Measurements from ENCODE around the gene LRIG1. TPM values are rescaled to one million over a fixed set of nuclear protein-coding genes. Genes with fewer than 3 reads are reported as not detected.
A peak's percentile ranks its signal among the peaks of the same experiment; 100 is the strongest.

LRIG1 gene
- total and polyA plus RNA-seq, 2 donors = 23.4 to 29.2 TPM

DNA sequence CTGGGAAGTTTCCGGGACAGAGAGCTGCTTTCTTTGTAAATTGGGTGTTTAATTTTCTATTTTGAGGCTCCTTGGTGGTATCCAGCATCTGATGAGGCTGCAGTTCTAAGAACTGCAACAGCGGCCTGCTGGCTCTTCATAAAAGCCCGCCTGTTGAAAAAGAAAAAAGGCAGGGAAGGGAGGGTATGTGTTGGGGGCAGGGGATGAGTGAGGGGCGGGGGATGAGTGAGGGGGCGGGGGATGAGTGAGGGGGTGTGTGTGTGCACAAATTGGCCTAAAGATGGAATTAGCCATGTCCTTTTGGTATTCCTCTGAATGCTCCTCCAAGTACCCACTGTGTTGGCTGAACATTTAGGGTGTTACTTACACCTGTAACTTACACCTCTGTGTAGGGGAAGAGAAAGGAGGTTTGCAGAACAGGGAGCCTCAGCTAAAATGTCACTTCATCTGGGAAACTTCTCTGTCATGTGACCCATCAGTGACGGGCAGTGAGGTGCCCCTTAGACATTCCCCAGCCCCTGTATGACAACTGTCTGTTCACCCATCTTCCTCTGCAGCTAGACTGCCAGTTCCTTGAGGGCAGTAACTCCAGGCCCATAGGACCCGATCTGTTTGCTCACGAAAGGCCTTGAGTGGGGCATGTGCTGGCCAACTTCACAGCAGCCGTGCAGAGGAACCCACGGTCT lies 57.6 kb downstream of the LRIG1 start:
- Histone ChIP-seq H3K4me3 (ENCODE audit: low read depth, low read length) (no peak overlapping the region), H3K4me1 (ENCODE audit: insufficient read depth) (no peaks in the 10 kb centered on the region), H3K36me3 (ENCODE audit: insufficient read depth) (no peaks in the 10 kb centered on the region), H3K27ac (ENCODE audit: low read depth) (no peak overlapping the region)
- WGBS = 83% methylated on average over 10 of the region's 10 CpGs
- DNase-seq (ENCODE audit: extremely low spot score) = no peak

DNA sequence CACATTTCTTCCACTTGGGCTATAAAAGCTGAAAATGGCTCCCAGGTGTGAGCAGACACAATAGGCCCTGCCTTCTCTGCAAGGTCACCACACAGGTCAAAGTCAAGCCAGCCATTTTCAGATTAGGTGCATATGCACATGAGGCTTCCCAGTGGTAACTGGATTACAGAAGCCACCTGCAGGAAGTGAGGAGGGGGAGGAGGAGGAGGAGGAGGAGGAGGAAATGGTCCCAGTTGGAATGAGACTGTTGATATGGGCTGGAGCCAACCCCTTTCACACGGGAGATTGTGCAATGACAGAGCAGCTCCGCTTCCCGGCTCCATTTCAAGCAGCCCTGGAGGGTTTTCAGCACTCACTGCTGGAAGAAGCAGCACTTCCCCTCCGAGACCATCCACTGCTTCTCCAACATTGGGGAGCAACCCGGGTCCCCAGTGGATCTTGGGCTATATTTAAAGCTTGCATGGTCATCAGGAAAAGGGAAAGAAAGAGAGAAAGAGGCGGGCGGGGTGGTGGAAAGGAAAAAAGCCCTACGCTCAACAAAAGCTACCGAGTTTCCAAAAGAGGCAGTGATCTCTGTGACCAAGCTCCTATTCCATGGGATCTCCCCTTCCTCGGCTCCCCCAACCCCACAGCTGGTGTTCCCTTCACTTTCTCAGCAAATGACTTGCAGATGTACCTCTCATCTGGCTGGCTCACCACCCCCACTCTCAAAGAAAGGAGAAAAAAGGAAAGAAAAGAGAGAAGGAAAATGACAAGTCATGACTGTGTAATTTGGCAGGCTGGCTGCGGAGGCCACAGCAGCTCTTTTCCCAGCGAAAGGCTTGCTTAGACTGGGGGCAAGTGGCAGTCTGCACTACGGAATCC lies 58.3 kb downstream of the LRIG1 start:
- H3K27ac ChIP-seq (ENCODE audit: low read depth) = peak overlapping the region; percentile 68
- H3K4me1 ChIP-seq (ENCODE audit: insufficient read depth) = no peaks in the 10 kb centered on the region
- H3K36me3 ChIP-seq (ENCODE audit: insufficient read depth) = no peaks in the 10 kb centered on the region
- DNase-seq (ENCODE audit: extremely low spot score) = no peak
- no peak overlapping the region for H3K4me3 ChIP-seq (ENCODE audit: low read depth, low read length)
- 47% methylated on average over 13 of the region's 13 CpGs for WGBS

DNA sequence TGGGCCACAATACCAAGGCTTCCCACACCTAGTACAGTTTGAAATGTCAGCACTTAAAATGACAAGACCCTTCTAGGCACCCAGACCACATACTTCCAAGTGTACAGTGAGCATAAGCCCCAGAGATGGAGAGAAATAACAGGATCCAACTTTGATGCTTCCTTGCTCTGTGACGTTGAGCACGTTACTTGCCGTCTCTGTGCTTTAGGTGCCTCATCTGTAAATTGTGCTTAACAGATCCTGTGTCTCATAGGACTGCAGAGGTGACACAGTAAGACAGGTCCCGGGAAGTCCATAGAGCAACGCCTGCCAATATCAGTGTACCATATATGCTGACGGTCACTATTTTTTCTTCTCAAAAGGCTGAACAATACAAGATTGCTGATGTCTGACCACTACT lies 59.1 kb downstream of the LRIG1 start:
- no peak for DNase-seq (ENCODE audit: extremely low spot score)
- Histone ChIP-seq H3K36me3 (ENCODE audit: insufficient read depth) (no peaks in the 10 kb centered on the region), H3K4me1 (ENCODE audit: insufficient read depth) (no peaks in the 10 kb centered on the region), H3K4me3 (ENCODE audit: low read depth, low read length) (no peak overlapping the region), H3K27ac (ENCODE audit: low read depth) (no peak overlapping the region)
- WGBS = 96% methylated on average over 6 of the region's 6 CpGs

DNA sequence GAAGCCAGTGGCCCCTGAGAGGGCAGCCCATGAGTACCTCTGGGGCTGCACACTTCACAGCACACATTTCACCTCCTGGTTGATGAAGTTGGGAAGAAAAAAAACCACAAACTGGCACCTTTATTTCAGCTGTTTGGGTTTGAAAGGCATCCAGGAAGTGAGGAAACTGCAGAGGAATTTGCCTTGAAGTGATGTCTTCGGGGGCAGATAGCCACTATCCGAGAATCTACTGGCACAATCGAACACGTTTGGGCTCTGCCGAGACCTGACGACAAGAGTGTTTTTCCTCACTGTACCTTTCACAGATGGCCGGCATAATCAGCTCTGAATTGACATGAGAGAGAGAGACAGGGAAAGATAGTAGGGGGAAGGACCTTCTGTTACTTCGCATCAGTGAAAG lies 59.7 kb downstream of the LRIG1 start:
- no peak for DNase-seq (ENCODE audit: extremely low spot score)

DNA sequence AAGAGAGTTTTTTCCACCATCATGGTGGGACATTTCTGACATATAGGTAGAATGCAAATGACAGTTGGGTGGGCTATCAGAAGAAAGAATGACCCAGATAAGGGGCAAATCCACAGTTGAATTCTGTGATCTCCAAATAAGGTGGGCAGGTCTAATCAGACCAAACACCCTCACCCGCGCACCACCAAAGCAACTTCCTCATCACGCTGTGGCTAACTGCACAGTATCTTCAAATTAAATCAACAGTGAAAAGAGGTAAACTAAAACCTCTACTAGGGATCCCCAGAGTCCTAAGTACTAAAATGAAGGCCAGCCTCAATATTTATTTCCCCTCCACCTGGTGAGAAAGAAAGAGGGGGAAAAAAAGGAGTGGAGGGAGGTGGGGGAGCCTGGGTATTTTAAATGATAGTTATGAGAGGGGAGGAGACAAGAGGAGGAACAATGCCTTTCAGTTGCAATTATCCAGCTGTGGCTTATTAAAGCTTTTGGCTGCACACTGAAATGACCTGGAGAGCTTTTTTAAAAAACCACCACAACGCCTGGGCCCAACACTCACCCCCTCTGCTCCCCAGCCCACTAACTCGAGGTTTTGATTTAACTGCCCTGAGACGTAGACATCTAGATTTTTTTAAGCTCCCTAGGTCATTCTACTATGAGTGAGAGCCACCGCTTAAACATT lies 61.0 kb downstream of the LRIG1 start:
- no peak for DNase-seq (ENCODE audit: extremely low spot score)
- Histone ChIP-seq H3K27ac (ENCODE audit: low read depth) (no peak overlapping the region), H3K36me3 (ENCODE audit: insufficient read depth) (no peaks in the 10 kb centered on the region), H3K4me3 (ENCODE audit: low read depth, low read length) (no peak overlapping the region), H3K4me1 (ENCODE audit: insufficient read depth) (no peaks in the 10 kb centered on the region)
- WGBS = 71% methylated on average over 7 of the region's 7 CpGs

More for the DNA sequence above, 59.7 kb downstream of the LRIG1 start:
- Histone ChIP-seq H3K4me3 (ENCODE audit: low read depth, low read length) (no peak overlapping the region), H3K36me3 (ENCODE audit: insufficient read depth) (no peaks in the 10 kb centered on the region), H3K27ac (ENCODE audit: low read depth) (no peak overlapping the region), H3K4me1 (ENCODE audit: insufficient read depth) (no peaks in the 10 kb centered on the region)
- 66% methylated on average over 8 of the region's 8 CpGs for WGBS

DNA sequence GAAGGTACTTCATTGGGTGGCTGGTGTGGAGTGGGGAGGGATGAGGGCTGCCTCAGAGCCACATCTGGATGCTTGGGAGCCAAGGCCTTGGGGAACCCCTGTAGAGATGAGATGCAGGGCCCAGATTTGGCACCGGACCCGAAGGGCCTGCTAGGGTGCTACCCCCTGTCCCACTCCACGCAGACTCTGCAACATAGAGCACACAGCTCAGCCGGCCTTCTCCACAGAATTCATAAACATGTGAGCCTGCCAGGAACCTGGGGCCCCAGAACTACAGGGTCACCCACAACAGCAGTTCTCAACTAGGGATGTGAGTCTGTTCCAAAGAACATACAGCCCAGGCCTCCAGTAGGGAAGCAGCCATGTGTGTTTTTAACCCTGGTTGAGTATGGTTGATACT lies 62.8 kb downstream of the LRIG1 start:
- WGBS = 93% methylated on average over 4 of the region's 4 CpGs
- no peak overlapping the region for H3K27ac ChIP-seq (ENCODE audit: low read depth)

DNA sequence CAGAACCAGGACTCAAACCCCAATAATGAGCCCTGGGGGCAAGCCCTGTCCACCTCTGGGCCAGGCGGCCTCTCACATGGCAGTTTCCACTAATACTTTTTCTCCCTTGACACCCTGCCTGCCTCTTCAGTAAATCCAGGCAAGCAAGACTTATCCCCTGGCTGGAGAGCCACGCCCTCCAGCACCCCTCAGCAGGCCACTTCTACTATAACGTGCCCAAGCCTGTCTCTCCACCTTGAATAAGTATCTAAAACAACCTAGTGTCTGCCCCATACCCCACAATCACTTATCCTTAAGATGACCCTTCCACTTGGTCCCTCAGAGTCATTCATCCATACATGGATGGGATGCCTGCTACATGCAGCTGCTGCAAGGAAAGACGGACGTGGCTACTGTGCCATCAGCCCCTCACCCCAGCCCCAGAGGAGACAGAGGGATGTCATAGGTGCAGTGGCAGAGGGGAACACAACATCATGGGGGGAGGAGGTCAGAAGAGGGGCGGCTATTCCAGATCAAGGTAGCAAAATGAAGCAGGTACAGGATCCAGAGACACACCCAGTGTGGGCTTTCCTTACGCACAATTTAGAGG lies 63.4 kb downstream of the LRIG1 start:
- no peak overlapping the region for H3K4me3 ChIP-seq (ENCODE audit: low read depth, low read length)
- no peak overlapping the region for H3K27ac ChIP-seq (ENCODE audit: low read depth)
- H3K36me3 ChIP-seq (ENCODE audit: insufficient read depth) = no peaks in the 10 kb centered on the region
- H3K4me1 ChIP-seq (ENCODE audit: insufficient read depth) = no peaks in the 10 kb centered on the region
- 96% methylated on average over 7 of the region's 7 CpGs for WGBS
- no peak for DNase-seq (ENCODE audit: extremely low spot score)

More for the DNA sequence above, 62.8 kb downstream of the LRIG1 start:
- H3K4me3 ChIP-seq (ENCODE audit: low read depth, low read length) = no peak overlapping the region
- no peaks in the 10 kb centered on the region for H3K4me1 ChIP-seq (ENCODE audit: insufficient read depth)
- DNase-seq (ENCODE audit: extremely low spot score) = no peak
- H3K36me3 ChIP-seq (ENCODE audit: insufficient read depth) = no peaks in the 10 kb centered on the region

DNA sequence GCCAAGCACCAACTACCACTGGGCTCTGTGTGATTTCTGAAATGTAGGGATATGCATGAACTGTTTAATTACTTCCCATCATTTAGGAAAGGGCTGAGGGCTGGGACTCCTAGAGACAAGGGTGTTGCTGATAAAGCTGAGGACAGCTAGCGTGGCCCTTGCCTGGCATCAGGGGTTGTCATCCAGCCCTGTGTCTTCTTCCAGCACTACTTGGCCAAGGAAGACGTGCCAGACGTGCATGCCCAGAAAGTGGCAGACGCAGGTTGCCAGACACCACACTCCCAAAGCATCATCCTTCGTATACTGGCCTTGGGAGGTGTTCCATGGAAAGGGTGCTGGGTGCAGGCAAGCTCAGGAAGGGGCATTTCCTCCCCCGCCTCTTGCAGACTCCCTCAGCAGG lies 64.8 kb downstream of the LRIG1 start:
- Histone ChIP-seq H3K27ac (ENCODE audit: low read depth) (no peak overlapping the region), H3K4me1 (ENCODE audit: insufficient read depth) (no peaks in the 10 kb centered on the region), H3K36me3 (ENCODE audit: insufficient read depth) (no peaks in the 10 kb centered on the region), H3K4me3 (ENCODE audit: low read depth, low read length) (no peak overlapping the region)
- no peak for DNase-seq (ENCODE audit: extremely low spot score)
- WGBS = 88% methylated on average over 6 of the region's 6 CpGs

DNA sequence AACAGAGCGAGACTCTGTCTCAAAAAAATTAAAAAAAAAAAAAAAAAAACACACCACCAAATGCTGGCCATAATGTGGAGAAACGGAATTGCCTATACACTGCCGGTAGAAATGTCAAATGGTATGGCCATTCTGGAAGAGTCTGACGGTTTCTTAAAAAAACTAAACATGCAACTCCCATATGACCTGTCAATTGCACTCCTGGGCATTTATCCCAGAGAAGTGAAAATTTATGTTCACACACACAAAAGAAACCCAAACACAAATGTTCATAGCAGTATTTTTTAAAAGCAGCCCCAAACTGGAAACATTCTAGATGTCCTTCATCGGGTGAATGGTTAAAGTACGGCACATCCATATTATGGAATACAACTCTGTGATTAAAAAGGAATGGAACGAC lies 66.1 kb downstream of the LRIG1 start:
- H3K36me3 ChIP-seq (ENCODE audit: insufficient read depth) = no peaks in the 10 kb centered on the region
- no peak for DNase-seq (ENCODE audit: extremely low spot score)
- no peak overlapping the region for H3K4me3 ChIP-seq (ENCODE audit: low read depth, low read length)
- WGBS = 82% methylated on average over 7 of the region's 7 CpGs
- H3K4me1 ChIP-seq (ENCODE audit: insufficient read depth) = no peaks in the 10 kb centered on the region
- no peak overlapping the region for H3K27ac ChIP-seq (ENCODE audit: low read depth)

DNA sequence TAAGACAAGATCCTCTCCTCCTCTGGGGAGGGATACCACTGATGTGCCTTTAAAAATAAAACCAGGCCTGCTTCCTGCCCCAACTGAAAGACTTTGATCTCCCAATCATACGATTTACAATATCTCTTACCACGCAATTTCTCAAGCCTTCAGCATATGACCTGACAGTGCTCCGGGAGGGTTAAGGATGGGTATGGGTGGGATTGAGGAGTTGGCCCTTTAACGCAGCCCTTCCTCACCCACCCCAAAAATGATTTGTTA lies 67.4 kb downstream of the LRIG1 start:
- Histone ChIP-seq H3K4me3 (ENCODE audit: low read depth, low read length) (no peak overlapping the region), H3K4me1 (ENCODE audit: insufficient read depth) (no peaks in the 10 kb centered on the region), H3K36me3 (ENCODE audit: insufficient read depth) (no peaks in the 10 kb centered on the region), H3K27ac (ENCODE audit: low read depth) (no peak overlapping the region)
- no peak for DNase-seq (ENCODE audit: extremely low spot score)
- WGBS = 74% methylated on average over 4 of the region's 4 CpGs

DNA sequence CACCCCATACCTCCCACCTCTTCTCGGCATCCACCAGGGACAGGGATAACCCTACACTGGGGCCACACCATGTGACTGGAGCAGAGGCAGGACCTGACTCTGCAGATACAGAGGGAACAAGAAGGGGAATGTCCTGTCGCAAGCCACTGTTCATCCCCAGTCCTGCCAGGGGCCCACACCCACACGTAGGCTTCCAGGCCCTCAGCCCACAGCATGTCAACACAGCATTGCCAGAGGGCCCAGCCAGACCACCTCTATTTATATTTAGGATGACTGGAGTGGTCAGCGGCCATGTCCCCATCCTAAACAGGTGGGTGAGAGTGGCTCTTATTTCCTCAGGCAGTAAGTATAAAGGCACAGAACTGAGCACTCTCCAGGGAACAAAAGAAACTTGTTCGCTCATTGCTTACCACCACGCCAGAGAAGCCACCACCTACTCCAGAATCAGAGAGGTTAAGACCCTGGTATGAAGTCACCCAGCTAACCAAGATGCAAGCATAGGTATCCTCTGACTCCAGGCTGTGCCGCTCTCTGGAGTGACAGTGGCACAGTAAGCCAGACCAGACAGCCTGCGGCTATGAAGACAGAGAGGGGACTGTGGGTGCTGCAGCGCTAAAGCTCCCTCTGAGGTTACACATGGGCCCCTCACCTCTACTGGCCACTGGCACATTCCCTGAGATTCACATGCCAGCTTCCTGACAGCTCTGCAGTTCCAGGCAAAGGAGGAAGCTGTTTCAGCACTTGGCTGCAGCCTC lies 67.9 kb downstream of the LRIG1 start:
- Histone ChIP-seq H3K36me3 (ENCODE audit: insufficient read depth) (no peaks in the 10 kb centered on the region), H3K27ac (ENCODE audit: low read depth) (no peak overlapping the region), H3K4me1 (ENCODE audit: insufficient read depth) (no peaks in the 10 kb centered on the region), H3K4me3 (ENCODE audit: low read depth, low read length) (no peak overlapping the region)
- 91% methylated on average over 9 of the region's 9 CpGs for WGBS
- no peak for DNase-seq (ENCODE audit: extremely low spot score)

DNA sequence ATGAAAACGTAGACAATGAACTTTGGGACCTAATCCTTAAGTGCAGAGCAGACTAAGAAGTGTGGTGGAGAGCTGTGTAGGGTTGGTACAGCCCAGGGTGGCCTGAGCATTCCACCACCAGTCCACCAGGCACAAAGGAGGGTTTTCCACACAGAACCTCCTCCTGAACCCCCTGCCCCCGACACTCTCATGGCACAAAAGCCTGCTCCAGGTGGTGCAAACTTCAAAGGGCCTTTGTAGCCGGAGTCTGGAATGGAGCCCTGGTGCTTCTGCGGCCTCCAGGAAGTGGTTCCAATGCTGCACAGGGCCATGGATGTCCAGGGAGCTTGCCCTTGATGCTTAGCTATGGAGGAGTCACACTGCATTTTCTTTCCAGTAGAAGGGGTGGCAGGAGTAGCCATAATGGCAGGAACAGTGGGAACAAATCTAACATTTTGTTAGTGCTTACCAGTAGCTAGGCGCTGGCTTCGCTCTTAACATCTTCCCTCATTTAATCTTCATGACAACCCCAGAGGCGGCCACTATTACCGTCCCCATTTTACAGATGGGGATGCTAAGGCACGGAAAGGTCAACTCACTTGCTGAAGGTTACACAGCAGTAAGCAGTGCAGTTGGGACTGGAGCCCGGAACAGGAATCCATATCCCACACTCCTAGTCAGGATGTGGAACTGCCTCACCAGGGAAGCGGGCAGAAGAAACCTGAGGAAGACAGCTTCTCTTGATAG lies 68.6 kb downstream of the LRIG1 start:
- no peak for DNase-seq (ENCODE audit: extremely low spot score)
- Histone ChIP-seq H3K4me3 (ENCODE audit: low read depth, low read length) (no peak overlapping the region), H3K27ac (ENCODE audit: low read depth) (no peak overlapping the region), H3K4me1 (ENCODE audit: insufficient read depth) (no peaks in the 10 kb centered on the region), H3K36me3 (ENCODE audit: insufficient read depth) (no peaks in the 10 kb centered on the region)
- WGBS = 94% methylated on average over 11 of the region's 11 CpGs

DNA sequence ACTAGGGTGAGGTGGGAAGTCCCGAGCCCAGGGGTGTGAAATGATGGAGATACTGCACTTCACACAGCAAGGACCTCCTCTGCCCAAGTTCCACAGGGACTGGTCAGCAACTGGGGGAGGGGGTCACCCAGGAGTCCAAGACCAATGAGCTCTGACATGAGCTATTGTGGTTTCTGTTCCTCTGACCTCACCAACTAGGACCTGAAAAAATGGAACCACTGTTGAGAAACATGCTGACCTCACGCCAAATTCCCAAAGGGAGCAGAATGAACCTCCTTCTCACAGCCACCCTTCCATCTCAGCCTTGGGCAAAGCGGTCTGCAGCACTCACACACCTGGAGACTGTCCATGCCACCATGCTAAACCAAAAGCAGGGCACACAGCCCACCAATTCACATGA lies 69.3 kb downstream of the LRIG1 start:
- 98% methylated on average over 3 of the region's 3 CpGs for WGBS
- no peak for DNase-seq (ENCODE audit: extremely low spot score)
- H3K27ac ChIP-seq (ENCODE audit: low read depth) = no peak overlapping the region
- H3K4me3 ChIP-seq (ENCODE audit: low read depth, low read length) = no peak overlapping the region
- H3K36me3 ChIP-seq (ENCODE audit: insufficient read depth) = no peaks in the 10 kb centered on the region
- H3K4me1 ChIP-seq (ENCODE audit: insufficient read depth) = no peaks in the 10 kb centered on the region
